Gastroesophageal sphincter (tissue), 4 donors: Measurements from ENCODE around the gene WFDC12. TPM values are rescaled to one million over a fixed set of nuclear protein-coding genes. Genes with fewer than 3 reads are reported as not detected.

Source experiments
- ATAC-seq: fragments of 150-250 bp; one replicate; pipeline ENCODE4 v1.9.1; 2016; ENCODE audit warnings: mild to moderate bottlenecking, moderate library complexity
- H3K27ac ChIP-seq, 4 donors: fragments of 200-600 bp; sonication (generic) in 3 of 4; 1 replicate in 3 of 4; 2 replicates in 1 of 4; pipeline ENCODE4 v1.5.1; 2016 to 2019
- H3K27me3 ChIP-seq: fragments of 200-600 bp; sonication (generic); one replicate; pipeline ENCODE4 v1.5.1; 2019
- H3K36me3 ChIP-seq, 2 donors: fragments of 200-600 bp; sonication (generic); one replicate each; pipeline ENCODE4 v1.5.1; 2019; ENCODE audit warnings: control low read depth in 1 of 2
- H3K4me1 ChIP-seq, 3 donors: fragments of 200-600 bp; sonication (generic); 1 replicate in 2 of 3; 2 replicates in 1 of 3; pipeline ENCODE4 v1.5.1; 2016 to 2019; ENCODE audit warnings: control low read depth in 2 of 3
- H3K4me3 ChIP-seq, 2 donors: fragments of 200-600 bp; sonication (generic); one replicate each; pipeline ENCODE4 v1.5.1; 2019; ENCODE audit warnings: mild to moderate bottlenecking in 1 of 2, moderate library complexity in 1 of 2
- H3K9me3 ChIP-seq, 3 donors: fragments of 200-600 bp; sonication (generic); one replicate each; pipeline ENCODE4 v1.5.1; 2017 to 2019; ENCODE audit warnings: control low read depth in 2 of 3
- CTCF ChIP-seq, 4 experiments: fragments of 200-600 bp in 2 of 4; fragments of 450-650 bp in 2 of 4; sonication (generic) in 1 of 4; IDR thresholded peaks; one replicate each; pipeline ENCODE4 v1.5.1; 2017 to 2019; ENCODE audit warnings: antibody characterized with exemption in 4 of 4, mild to moderate bottlenecking in 2 of 4, moderate library complexity in 2 of 4
- EP300 ChIP-seq: sonication (generic); formaldehyde crosslinking; IDR thresholded peaks from one replicate; pipeline ENCODE4 v1.6.1; 2017; ENCODE audit warnings: antibody characterized with exemption, mild to moderate bottlenecking
- POLR2A ChIP-seq, 2 donors: fragments of 450-650 bp; IDR thresholded peaks; one replicate each; pipeline ENCODE4 v1.6.1; 2017; ENCODE audit warnings: antibody characterized with exemption in 2 of 2, mild to moderate bottlenecking in 2 of 2, moderate library complexity in 1 of 2
- POLR2AphosphoS5 ChIP-seq: sonication (generic); formaldehyde crosslinking; IDR thresholded peaks from one replicate; pipeline ENCODE4 v1.6.1; 2017; ENCODE audit warnings: antibody characterized with exemption
- WGBS, 2 donors: methylation state at CpG; one replicate each; pipeline ENCODE4 v1.1.5; 2018; ENCODE audit warnings: low coverage in 1 of 2; 5-methylcytosine and 5-hydroxymethylcytosine counted together
- total RNA-seq, 4 donors: library from RNA; depleted of rRNA; stranded (reverse); fragments of >200 nt; gene quantifications; one replicate each; pipeline ENCODE4 v1.1.0, GENCODE V29; 2016

The WFDC12 gene
- total RNA-seq, 4 donors from 2014 or later, result not detected

GRCh38 chr20:45094864-45095574, 29.2 kb downstream of the WFDC12 start:
- peaks cover 52% of the 10 kb centered on the region for H3K27me3 ChIP-seq
- no peak for TF ChIP-seq POLR2A (IDR thresholded peaks at IDR 0.05)
- no peak for TF ChIP-seq POLR2AphosphoS5
- TF ChIP-seq EP300, result no peak
- no peak for TF ChIP-seq CTCF (IDR thresholded peaks at IDR 0.05)

GRCh38 chr20:45094201-45094600, 30.1 kb downstream of the WFDC12 start:
- ATAC-seq, result no peak
- H3K9me3 ChIP-seq, result no peaks in the 10 kb centered on the region
- TF ChIP-seq POLR2A (IDR thresholded peaks at IDR 0.05), result no peak
- TF ChIP-seq POLR2AphosphoS5, result no peak
- TF ChIP-seq CTCF (IDR thresholded peaks at IDR 0.05), result no peak
- no peak for TF ChIP-seq EP300
- no peaks in the 10 kb centered on the region for H3K36me3 ChIP-seq
- 83 to 100% methylated on average over 2 of the region's 2 CpGs for WGBS, 2 donors
- no peak overlapping the region for H3K27ac ChIP-seq
- H3K4me3 ChIP-seq, result no peak overlapping the region
- H3K27me3 ChIP-seq, result peaks cover 44% of the 10 kb centered on the region
- H3K4me1 ChIP-seq, result peaks cover 0 to 19% (median 8%) of the 10 kb centered on the region in 3 donors

More at GRCh38 chr20:45094864-45095574, 29.2 kb downstream of the WFDC12 start:
- Histone ChIP-seq H3K27ac (no peak overlapping the region), H3K9me3 (no peaks in the 10 kb centered on the region), H3K36me3 (no peaks in the 10 kb centered on the region), H3K4me1 (peaks cover 0 to 19% (median 8%) of the 10 kb centered on the region in 3 donors), H3K4me3 (no peak overlapping the region)
- no peak for ATAC-seq
- 89 to 100% methylated on average over 1 to 3 of the region's 11 CpGs for WGBS, 2 donors

GRCh38 chr20:45092898-45093297, 31.4 kb downstream of the WFDC12 start:
- no peak overlapping the region for H3K27ac ChIP-seq
- H3K27me3 ChIP-seq, result peaks cover 31% of the 10 kb centered on the region
- no peak overlapping the region for H3K4me3 ChIP-seq
- TF ChIP-seq POLR2A (IDR thresholded peaks at IDR 0.05) (no peak), POLR2AphosphoS5 (no peak), CTCF (IDR thresholded peaks at IDR 0.05) (no peak), EP300 (no peak)
- peaks cover 0 to 11% (median 5%) of the 10 kb centered on the region in 3 donors for H3K4me1 ChIP-seq
- WGBS, 2 donors, result 86 to 95% methylated on average over 6 to 7 of the region's 7 CpGs
- no peak for ATAC-seq
- H3K36me3 ChIP-seq, result no peaks in the 10 kb centered on the region
- no peaks in the 10 kb centered on the region for H3K9me3 ChIP-seq

GRCh38 chr20:45091366-45091765, 32.9 kb downstream of the WFDC12 start:
- Histone ChIP-seq H3K4me1 (peaks cover 0 to 7% (median 2%) of the 10 kb centered on the region in 3 donors), H3K9me3 (no peaks in the 10 kb centered on the region), H3K27ac (no peak overlapping the region), H3K4me3 (no peak overlapping the region), H3K27me3 (peaks cover 15% of the 10 kb centered on the region), H3K36me3 (peaks cover 0 to 2% of the 10 kb centered on the region in 2 donors)
- WGBS, 2 donors, result 57 to 79% methylated on average over 2 of the region's 3 CpGs
- TF ChIP-seq POLR2A (IDR thresholded peaks at IDR 0.05) (no peak), EP300 (no peak), CTCF (IDR thresholded peaks at IDR 0.05) (no peak), POLR2AphosphoS5 (no peak)
- ATAC-seq, result no peak

- TF ChIP-seq POLR2AphosphoS5, result no peak
- TF ChIP-seq POLR2A (IDR thresholded peaks at IDR 0.05), result no peak
- TF ChIP-seq EP300, result no peak
- no peak for TF ChIP-seq CTCF (IDR thresholded peaks at IDR 0.05)
- H3K4me3 ChIP-seq, result no peak overlapping the region
- peaks cover 0 to 6% of the 10 kb centered on the region in 2 donors for H3K36me3 ChIP-seq
- peaks cover 0 to under 1% (median 0%) of the 10 kb centered on the region in 3 donors for H3K4me1 ChIP-seq
- H3K27me3 ChIP-seq, result peaks cover 7% of the 10 kb centered on the region
- no peak overlapping the region for H3K27ac ChIP-seq
- ATAC-seq, result no peak
- no peaks in the 10 kb centered on the region for H3K9me3 ChIP-seq
- WGBS, 2 donors, result 96 to 100% methylated on average over 2 to 3 of the region's 3 CpGs
These were observed 33.8 kb downstream of the WFDC12 start for GRCh38 chr20:45090481-45090880.
